HG03565 (cell line): ENCODE data around the gene PLTP.
A peak's percentile ranks its signal among the peaks of the same experiment; 100 is the strongest.
"Not testable (repeated sequence)": the region's sequence is repeated elsewhere in the genome, so short reads cannot be mapped to it uniquely, and the experiment has no call there.

Experiments
- ATAC-seq: cut with Tn5 transposase; IDR thresholded peaks from one replicate; pipeline ENCODE4 v1.9.1; 2021; ENCODE audit warnings: mild to moderate bottlenecking, moderate library complexity; ENCODE audit not compliant: unreplicated experiment

PLTP gene

DNA sequence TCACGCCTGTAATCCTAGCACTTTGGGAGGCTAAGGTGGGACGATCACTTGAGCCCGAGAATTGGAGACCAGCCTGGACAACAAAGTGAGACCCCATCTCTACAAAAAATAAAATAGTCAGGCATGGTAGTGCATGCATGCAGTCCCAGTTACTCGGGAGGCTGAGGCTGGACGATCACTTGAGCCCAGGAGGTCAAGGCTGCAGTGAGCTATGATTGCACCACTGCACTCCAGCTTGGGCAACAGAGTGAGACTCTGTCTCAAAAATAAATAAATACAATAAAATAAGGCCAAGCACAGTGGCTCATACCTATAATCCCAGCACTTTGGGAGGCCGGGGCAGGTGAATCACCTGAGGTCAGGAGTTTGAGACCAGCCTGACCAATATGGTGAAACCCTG lies 10.6 kb downstream of the PLTP start:
- ATAC-seq, result not testable (repeated sequence)

DNA sequence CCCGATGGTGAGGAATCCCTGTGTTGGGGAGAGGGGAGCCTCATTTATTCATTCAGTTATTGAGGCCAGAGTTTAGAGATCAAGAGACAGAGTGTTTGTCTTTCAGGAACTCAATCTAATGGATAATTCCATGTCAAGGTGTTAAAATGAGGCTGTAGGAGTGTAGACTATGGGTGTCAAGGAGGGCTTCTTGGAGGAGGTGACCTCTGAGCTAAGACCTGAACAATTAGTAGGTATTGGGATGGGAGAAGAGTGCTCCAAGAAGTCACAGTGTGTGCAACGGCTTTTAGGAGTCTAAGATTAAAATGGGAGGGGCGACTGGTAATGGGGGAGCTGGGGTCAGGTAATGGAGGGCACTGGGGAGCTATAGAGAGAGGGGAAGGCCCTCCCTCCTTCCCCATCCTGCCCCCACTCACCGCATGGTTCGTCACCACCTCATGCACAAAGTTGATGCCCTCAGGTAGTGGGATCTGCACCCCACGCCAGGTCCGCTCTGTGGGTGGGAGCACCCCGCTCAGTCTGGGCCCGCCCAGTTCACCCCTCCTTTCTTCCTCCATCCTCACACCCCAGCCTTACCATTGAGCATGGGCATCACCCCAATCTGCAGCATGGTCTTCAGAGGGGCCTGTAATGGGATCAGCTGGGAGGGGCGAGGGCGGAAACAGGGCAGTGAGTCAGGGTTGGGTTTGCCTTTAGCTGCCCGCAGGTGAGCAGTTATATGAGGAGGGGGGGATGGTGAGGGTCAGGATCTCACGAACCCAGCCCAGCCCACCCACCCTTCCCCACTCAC lies 12.7 kb downstream of the PLTP start:
- no peak for ATAC-seq

DNA sequence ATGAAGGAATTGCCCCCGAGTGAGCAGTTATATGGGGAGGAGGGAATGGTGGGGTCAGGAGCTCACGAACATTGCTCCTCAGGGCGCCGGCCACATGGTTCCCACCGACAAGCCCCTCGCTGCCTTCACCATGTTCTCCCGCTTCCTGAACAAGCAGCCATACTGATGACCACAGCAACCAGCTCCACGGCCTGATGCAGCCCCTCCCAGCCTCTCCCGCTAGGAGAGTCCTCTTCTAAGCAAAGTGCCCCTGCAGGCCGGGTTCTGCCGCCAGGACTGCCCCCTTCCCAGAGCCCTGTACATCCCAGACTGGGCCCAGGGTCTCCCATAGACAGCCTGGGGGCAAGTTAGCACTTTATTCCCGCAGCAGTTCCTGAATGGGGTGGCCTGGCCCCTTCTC lies 13.7 kb downstream of the PLTP start:
- ATAC-seq, result no peak

DNA sequence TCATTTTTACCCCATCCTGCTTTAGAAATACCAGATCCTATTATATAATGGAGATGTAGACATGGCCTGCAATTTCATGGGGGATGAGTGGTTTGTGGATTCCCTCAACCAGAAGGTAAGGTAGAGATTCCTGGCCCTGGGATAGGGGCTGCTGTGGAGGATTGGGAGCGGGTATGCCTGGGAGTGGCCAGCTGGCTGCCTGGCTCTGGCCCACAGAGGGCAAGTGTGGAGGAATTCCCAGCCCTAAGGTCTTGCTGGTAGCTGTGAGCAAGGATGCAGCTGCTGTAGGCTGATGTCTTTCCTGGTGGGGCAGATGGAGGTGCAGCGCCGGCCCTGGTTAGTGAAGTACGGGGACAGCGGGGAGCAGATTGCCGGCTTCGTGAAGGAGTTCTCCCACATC lies 14.3 kb downstream of the PLTP start:
- no peak for ATAC-seq

DNA sequence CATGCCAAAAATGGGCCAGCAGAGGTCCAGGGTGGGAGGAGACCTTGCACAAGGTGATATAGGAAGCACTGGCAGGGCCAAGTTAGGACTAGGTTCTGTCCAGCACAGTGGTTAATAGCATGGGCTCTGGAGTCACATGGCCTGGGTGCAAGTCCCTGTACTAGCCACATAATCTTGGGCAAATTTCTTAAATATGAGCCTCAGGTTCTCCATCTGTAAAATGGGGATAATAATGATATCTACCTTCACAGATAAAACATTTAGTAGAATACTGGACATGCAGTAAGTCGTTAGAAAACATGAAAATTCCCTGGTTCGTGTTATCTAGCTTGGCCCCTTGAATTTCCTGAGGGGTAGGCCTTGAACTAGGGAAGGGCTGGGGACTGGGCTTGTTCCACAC lies 14.7 kb downstream of the PLTP start:
- no peak for ATAC-seq

DNA sequence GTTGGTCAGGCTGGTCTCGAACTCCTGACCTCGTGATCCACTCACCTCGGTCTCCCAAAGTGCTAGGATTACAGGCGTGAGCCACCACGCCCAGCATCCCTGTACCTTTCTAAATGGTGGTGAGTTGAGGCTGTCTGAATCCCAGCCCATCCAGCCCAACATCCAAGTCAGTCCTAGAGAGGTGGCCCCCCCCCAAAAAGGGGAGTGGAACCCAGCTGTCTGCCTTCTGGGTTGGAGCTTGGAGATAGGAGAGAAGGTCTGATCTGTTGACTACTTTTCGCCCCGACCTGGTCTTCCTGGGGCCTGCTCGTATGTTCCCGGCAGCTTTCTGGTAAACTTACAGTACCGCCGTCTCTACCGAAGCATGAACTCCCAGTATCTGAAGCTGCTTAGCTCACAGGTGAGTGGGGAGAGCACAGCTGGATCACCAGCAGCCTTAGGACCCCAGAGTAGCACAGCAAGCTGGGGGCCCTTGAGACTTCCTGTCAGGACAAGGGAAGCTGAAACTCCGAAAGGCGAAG lies 15.3 kb downstream of the PLTP start:
- ATAC-seq, result no peak

DNA sequence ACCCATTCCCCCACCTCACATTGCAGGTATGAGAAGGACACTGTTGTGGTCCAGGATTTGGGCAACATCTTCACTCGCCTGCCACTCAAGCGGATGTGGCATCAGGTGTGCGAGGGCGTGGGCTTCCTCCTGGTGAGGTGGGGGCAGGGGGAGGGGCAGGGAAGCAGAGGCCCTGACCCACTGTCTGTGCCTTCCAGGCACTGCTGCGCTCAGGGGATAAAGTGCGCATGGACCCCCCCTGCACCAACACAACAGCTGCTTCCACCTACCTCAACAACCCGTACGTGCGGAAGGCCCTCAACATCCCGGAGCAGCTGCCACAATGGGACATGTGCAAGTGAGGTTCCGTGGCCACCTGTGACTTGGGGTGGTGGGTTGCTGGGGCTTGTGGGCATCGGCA lies 17.2 kb downstream of the PLTP start:
- ATAC-seq, result no peak

DNA sequence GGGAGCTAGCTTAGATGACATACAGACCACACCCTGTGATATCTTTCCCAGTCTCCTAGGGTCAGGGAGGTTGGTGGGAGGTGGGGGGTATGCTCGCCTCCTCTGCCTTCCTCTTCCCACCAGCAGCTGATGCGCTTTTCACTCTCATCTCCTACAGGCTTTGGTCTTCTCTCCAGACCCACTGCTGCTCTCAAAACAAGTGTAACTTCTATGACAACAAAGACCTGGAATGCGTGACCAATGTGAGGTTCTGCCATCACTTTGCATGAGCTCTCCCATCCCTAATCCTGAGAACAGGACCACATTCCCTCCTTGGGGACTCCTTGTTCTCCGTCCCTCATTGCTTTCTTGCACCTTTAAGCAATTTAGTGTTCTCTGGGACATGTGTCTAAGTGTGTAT lies 18.1 kb downstream of the PLTP start:
- ATAC-seq, result no peak

DNA sequence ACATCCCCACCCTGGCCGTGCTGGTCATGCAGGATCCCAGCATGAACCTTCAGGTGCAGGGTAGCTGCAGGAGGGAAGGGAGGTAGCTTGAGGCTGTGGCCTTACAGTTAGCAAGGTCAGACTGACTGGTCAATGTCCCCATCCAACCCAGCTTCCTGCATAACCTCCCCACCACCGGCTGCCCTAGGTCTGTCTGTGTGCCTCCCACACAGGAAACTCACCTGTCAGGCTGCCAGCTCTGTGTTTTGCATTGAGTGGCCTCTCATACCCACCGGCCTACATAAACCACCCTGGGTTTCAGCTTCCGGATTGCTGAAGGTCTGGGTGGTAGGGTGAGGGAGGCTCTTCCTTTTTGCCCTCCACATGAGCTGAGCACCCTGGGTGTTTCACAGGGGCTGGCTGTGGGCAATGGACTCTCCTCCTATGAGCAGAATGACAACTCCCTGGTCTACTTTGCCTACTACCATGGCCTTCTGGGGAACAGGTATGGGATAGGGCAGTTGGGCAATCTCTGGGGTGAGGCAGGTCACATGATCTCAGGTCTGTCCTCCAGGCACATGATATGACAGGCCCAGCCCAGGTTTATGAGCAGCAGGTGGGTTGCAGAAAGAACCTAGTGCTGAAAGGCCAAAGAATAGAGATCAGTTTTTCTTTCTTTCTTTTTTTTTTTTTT lies 19.0 kb downstream of the PLTP start:
- ATAC-seq, result no peak

DNA sequence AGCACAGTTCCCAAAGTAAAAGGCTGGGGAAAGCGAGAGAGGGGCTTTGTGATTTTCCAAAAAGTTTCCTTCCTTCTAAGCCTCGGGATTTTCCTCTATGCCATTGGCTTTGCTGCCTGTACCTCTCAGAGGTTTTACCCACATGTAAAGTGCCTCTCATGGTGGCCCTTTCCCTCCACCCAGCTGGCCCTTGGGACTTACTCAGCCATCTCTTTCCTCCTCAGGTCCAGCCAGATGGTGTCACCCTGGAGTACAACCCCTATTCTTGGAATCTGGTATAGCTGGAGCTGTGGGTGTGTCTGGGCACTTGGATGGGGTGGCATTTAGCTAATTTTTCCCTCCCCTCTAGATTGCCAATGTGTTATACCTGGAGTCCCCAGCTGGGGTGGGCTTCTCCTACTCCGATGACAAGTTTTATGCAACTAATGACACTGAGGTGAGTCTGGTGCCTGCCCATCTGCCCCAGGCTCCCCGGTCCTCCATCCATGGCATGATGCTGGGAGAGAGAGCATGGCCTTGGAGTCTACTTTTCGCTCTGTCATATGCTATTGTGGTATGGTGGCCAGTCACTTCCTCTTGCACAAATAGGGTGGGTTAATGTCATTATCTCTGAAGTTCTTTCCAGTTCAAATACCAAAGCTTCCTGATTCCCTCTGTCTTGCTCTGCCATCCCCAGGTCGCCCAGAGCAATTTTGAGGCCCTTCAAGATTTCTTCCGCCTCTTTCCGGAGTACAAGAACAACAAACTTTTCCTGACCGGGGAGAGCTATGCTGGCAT lies 19.7 kb downstream of the PLTP start:
- no peak for ATAC-seq

DNA sequence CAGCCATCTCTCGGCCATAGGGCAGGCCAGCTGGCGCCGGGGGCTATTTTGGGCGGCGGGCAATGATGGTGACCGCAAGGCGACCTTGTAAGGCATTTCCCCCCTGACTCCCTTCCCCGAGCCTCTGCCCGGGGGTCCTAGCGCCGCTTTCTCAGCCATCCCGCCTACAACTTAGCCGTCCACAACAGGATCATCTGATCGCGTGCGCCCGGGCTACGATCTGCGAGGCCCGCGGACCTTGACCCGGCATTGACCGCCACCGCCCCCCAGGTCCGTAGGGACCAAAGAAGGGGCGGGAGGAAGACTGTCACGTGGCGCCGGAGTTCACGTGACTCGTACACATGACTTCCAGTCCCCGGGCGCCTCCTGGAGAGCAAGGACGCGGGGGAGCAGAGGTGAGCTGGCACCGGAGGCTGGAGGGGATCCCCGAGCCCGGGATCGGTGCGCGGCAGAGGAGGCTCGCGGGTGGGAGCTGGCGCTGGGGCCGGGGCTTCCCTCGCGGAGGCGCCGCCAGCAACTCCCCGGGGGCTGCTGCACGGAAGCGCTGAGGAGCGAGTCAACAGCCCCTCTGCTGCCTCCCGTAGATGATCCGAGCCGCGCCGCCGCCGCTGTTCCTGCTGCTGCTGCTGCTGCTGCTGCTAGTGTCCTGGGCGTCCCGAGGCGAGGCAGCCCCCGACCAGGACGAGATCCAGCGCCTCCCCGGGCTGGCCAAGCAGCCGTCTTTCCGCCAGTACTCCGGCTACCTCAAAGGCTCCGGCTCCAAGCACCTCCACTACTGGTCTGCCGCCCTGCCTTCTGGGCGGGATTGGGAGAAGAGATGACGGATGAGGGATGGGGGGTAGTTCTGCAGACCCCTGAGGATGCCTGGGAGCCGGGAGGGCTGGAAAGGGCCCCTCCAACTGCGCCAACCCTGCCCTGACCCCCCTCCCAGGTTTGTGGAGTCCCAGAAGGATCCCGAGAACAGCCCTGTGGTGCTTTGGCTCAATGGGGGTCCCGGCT lies 20.7 kb downstream of the PLTP start, which contains the start of the genes CTSA and NEURL2:
CTSA (plus strand) TSS at position 351 of the 999 bp plus-strand sequence; CDS start at position 585, 234 bp downstream.
NEURL2 (minus strand) TSS at position 224 of the 999 bp plus-strand sequence; CDS start at position 7, 217 bp downstream.
- ATAC-seq, result peak; percentile 58

DNA sequence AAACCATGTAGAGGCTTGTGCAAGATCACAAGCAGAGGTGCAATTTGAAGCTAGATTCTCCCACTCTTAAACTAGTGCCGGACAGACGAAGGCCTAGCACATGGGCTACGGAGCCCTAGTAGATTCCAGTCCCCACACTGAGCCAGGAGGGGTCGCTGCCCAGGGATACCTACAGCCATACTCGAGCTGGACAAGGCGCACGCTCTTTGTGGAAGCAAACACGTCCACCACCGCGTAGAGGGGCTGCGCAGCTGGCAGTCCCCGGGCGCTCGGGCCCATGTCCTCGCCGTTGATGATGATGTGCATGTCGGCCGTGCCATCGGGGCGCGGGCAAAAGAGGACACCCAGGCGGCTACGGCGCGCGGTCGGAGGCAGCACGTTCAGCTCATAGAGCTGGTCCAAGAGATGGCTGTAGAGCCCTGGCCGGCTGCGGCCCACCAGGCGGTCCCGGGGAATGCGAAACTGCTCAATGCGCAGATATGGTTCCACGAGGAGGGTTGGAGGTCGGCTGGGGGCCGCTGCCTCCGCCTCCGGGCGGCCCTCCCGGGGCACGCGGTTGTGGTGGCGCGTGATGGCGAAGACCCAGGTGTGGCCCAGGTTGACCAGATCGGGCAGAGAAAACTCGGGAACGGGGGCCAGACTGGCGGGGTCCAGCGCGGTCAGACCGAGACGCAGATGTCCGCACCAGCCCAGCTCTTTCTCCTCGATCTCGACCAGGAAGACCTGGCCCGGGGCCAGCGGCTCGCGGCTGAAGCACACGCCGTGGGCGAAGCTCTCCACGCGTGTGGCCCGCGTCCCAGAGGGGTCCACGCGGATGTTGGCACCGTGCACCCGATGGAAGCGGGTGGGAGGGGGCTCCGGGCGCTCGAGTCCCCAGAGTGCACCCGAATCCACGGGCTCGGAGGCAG lies 21.6 kb downstream of the PLTP start:
- ATAC-seq, result no peak

DNA sequence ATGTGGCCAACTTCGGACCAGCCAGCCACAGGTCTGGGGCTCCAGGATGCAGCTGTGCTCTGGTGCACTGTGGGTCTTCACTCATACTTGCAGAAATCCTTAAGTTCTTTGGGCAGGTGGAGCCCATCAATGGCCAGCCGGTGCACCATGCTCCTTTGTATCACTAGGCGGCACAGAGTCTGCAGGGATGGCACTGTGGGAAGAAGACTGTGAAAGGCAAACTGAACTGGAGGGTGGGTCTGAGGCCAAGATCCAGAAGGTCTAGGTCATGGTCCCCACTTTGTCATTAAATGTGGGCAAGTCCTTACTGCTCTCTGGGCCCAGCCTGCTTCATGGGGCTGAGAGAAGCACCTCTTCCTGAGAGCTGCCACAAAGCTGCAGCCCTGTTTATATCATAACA lies 23.3 kb downstream of the PLTP start:
- no peak for ATAC-seq

DNA sequence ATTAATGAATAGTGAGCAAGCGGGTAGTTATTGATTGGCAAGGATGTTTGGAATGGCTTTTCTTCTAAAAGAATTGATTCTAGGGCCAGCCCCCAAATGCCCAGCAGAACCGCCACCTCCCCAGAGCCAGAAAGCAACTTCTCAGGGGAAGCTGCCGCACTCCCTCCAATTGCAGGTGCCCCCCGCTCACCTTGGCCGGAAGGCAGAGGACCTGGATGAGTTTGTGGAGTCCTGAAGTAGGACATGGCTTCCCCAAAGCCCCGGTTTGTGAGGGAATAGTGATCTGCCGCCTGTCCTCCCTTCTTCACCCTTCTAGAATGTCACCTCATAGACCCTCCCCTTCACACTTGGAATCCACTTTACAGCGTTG lies 24.6 kb downstream of the PLTP start, which contains the start of gene SPATA25:
SPATA25 (minus strand) TSS at position 277 of the 370 bp plus-strand sequence; CDS start at position 245, 32 bp downstream.
- ATAC-seq, result no peak

DNA sequence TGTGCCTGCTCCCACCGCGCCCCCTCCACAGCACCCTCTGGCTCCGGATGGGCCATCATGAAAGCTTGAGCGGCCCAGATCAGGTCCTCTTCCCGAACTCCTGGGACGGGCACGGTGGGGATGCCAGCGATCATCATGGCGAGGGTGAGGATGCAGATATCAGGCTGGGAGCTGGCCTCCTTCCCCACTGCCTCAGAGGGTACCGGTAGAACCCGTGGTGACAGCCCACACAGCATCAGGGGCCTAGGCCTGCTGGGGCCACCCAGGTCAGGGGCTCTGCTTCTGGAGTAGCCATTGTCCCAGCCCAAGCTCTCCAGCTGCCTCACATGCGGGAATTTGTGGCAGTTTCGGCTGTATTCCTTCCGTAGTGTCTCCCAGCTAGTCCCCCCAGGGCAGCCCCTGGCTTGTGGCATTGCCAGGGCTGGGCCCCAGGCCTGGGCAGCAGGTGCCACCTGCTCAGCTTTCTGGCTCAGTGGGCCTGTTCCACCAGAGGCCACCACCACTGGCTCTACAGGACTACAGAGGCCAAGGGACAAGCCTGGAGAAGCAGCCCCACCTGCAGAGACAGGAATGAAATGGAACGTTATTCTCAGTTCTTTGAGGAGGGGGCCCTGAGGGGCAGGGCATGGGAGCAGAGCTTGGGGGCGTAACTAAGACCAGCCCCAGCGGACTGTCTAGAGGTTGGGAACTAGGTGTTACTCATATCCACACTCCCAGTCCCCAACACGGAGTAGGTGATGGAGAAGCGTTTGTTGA lies 25.2 kb downstream of the PLTP start:
- ATAC-seq, result no peak

DNA sequence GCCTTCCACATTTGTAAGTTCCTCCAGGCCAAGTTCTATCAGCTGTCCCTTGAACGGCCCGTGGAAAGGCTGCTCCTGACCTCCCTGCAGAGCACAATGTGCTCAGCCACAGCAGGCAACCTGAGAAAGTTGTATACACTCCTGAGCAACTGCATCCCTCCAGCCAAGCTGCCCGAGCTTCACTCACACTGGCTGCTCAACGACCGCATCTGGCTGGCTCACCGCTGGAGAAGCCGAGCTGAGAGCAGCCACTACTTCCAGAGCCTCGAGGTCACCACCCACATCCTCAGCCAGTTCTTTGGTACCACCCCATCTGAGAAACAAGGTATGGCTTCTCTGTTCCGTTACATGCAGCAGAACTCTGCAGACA lies 28.9 kb downstream of the PLTP start:
- ATAC-seq, result no peak

DNA sequence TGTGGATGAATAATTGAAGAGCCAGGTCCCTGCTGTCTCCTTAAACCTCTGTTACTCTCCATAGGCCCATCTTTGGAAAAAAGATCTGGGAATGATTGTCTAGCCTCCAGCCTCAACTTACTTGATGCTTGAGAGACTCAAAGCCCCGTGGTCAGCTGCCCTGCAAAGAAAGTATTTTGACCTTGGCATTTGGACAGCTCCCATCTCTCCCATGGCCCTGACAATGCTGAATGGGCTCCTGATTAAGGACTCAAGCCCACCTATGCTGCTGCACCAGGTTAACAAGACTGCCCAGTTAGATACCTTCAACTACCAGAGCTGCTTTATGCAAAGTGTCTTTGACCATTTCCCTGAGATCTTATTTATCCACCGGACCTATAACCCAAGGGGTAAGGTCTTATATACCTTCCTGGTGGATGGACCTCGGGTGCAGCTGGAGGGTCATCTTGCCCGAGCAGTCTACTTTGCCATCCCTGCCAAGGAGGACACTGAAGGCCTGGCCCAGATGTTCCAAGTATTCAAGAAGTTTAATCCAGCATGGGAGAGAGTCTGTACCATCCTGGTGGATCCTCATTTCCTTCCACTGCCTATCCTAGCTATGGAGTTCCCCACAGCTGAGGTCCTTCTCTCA lies 29.4 kb downstream of the PLTP start:
- no peak for ATAC-seq
